HepG2 (cell line): Measurements from ENCODE around the gene C4orf36. TPM values are rescaled to one million over a fixed set of nuclear protein-coding genes. Genes with fewer than 3 reads are reported as not detected.

Experiments
- BCL6 ChIP-seq: IDR thresholded peaks from 2 replicates; pipeline ENCODE4 v1.6.1; 2016; ENCODE audit warnings: missing genetic modification reagents, missing compliant biosample characterization
- EEA1 ChIP-seq: sonication (generic); formaldehyde crosslinking; IDR thresholded peaks from 2 replicates; pipeline ENCODE4 v1.5.1; 2020; ENCODE audit warnings: mild to moderate bottlenecking, missing genetic modification reagents, borderline replicate concordance
- FOXC1 ChIP-seq: sonication (generic); formaldehyde crosslinking; IDR thresholded peaks from 2 replicates; pipeline ENCODE4 v1.8.0; 2022; ENCODE audit warnings: mild to moderate bottlenecking, missing genetic modification reagents, borderline replicate concordance
- KDM6A ChIP-seq: IDR thresholded peaks from 2 replicates; pipeline ENCODE4 v1.6.1; 2016; ENCODE audit warnings: low read depth
- MYC ChIP-seq: sonication (generic); formaldehyde crosslinking; IDR thresholded peaks from 2 replicates; pipeline ENCODE4 v1.9.0; 2021; ENCODE audit warnings: missing genetic modification reagents, borderline replicate concordance
- NONO ChIP-seq, 2 experiments: fragments of 450-650 bp in 1 of 2; sonication (generic) in 1 of 2; formaldehyde crosslinking in 1 of 2; IDR thresholded peaks in 1 of 2; conservative IDR thresholded peaks in 1 of 2; 2 replicates each; pipeline versions ENCODE4 v1.6.1 to v1.8.0; 2017 to 2022; ENCODE audit warnings: mild to moderate bottlenecking in 1 of 2, missing genetic modification reagents in 1 of 2, moderate library complexity in 1 of 2
- PHF21A ChIP-seq: sonication (generic); formaldehyde crosslinking; IDR thresholded peaks from 2 replicates; pipeline ENCODE4 v1.5.0; 2020; ENCODE audit warnings: mild to moderate bottlenecking, missing genetic modification reagents
- SP140L ChIP-seq: sonication (generic); formaldehyde crosslinking; IDR thresholded peaks from 2 replicates; pipeline ENCODE4 v1.4.0; 2020; ENCODE audit warnings: missing genetic modification reagents, borderline replicate concordance
- SP4 ChIP-seq: sonication (generic); formaldehyde crosslinking; IDR thresholded peaks from 2 replicates; pipeline ENCODE4 v1.8.1; 2023; ENCODE audit warnings: mild to moderate bottlenecking, missing genetic modification reagents
- STAT5B ChIP-seq: sonication (generic); formaldehyde crosslinking; IDR thresholded peaks from 2 replicates; pipeline ENCODE4 v1.4.0; 2020; ENCODE audit warnings: missing genetic modification reagents
- TGIF2 ChIP-seq: IDR thresholded peaks from 2 replicates; pipeline ENCODE4 v1.6.1; 2016; ENCODE audit warnings: control low read depth, missing compliant biosample characterization
- ZMAT3 ChIP-seq: sonication (generic); formaldehyde crosslinking; conservative IDR thresholded peaks from 2 replicates; pipeline ENCODE4 v1.7.0; 2021; ENCODE audit warnings: missing genetic modification reagents
- ZNF160 ChIP-seq: sonication (generic); formaldehyde crosslinking; IDR thresholded peaks from 2 replicates; pipeline ENCODE4 v1.8.0; 2022; ENCODE audit warnings: mild to moderate bottlenecking, inconsistent platforms, missing genetic modification reagents
- ZNF274 ChIP-seq: sonication (generic); formaldehyde crosslinking; IDR thresholded peaks from 2 replicates; pipeline ENCODE4 v1.5.1; 2020; ENCODE audit warnings: mild to moderate bottlenecking, missing genetic modification reagents
- ZNF335 ChIP-seq: sonication (generic); formaldehyde crosslinking; IDR thresholded peaks from 2 replicates; pipeline ENCODE4 v1.4.0; 2020; ENCODE audit warnings: missing genetic modification reagents
- ZNF569 ChIP-seq: sonication (generic); formaldehyde crosslinking; IDR thresholded peaks from 2 replicates; pipeline ENCODE4 v1.5.0; 2020; ENCODE audit warnings: mild to moderate bottlenecking, missing genetic modification reagents, moderate library complexity, borderline replicate concordance
- ZNF619 ChIP-seq: sonication (generic); formaldehyde crosslinking; IDR thresholded peaks from 2 replicates; pipeline ENCODE4 v1.4.0; 2020; ENCODE audit warnings: mild to moderate bottlenecking, missing genetic modification reagents
- ZNF709 ChIP-seq: sonication (generic); formaldehyde crosslinking; IDR thresholded peaks from 2 replicates; pipeline ENCODE4 v1.5.0; 2020; ENCODE audit warnings: mild to moderate bottlenecking, missing genetic modification reagents
- ZNF816 ChIP-seq: sonication (generic); formaldehyde crosslinking; IDR thresholded peaks from 2 replicates; pipeline ENCODE4 v1.8.0; 2022; ENCODE audit warnings: missing genetic modification reagents, mild to moderate bottlenecking, borderline replicate concordance
- ZSCAN9 ChIP-seq: IDR thresholded peaks from 2 replicates; pipeline ENCODE4 v1.6.1; 2016; ENCODE audit warnings: borderline replicate concordance
- polyA plus RNA-seq, 8 experiments: library from polyadenylated mRNA; depleted of rRNA in 3 of 8; stranded (reverse) in 7 of 8; unstranded in 1 of 8; fragments of >200 nt; fragmentation: Illumina TruSeq in 4 of 8; extraction: Trizol in 4 of 8; gene quantifications; 2 replicates each; pipeline versions ENCODE4 v1.2.1 to v1.2.3, GENCODE V29; 2011 to 2016; ENCODE audit warnings: low read depth in 4 of 8, missing spikeins in 1 of 8, mixed read lengths in 1 of 8; ENCODE audit not compliant: insufficient read depth in 1 of 8
- total RNA-seq, 5 experiments: library from RNA; depleted of rRNA; stranded (reverse); fragments of >200 nt; fragmentation: Illumina TruSeq; extraction: Trizol; gene quantifications; 2 replicates each; pipeline ENCODE4 v1.2.3, GENCODE V29; 2016; ENCODE audit warnings: low read depth in 1 of 5
- TF ChIP-seq, protein P1 (sequence below), 2 experiments: sonication (generic) in 1 of 2; formaldehyde crosslinking in 1 of 2; IDR thresholded peaks; 2 replicates each; pipeline versions ENCODE4 v1.4.0 to v1.6.1; 2018 to 2020; ENCODE audit warnings: missing genetic modification reagents in 2 of 2, borderline replicate concordance in 1 of 2, low read depth in 1 of 2, mild to moderate bottlenecking in 1 of 2, missing biosample characterization in 1 of 2
- TF ChIP-seq, protein P2 (sequence below): sonication (generic); formaldehyde crosslinking; IDR thresholded peaks from 2 replicates; pipeline ENCODE4 v1.4.0; 2020; ENCODE audit warnings: missing genetic modification reagents, borderline replicate concordance
- TF ChIP-seq, protein P3 (sequence below): sonication (generic); formaldehyde crosslinking; IDR thresholded peaks from 2 replicates; pipeline ENCODE4 v1.5.1; 2020; ENCODE audit warnings: mild to moderate bottlenecking, missing genetic modification reagents, moderate library complexity

The C4orf36 gene
- total and polyA plus RNA-seq, 2 of the 13 experiments (the other 11 are each of a cell fraction or from before 2014, with no cell fraction given): 0.63 TPM; not detected in 1

DNA sequence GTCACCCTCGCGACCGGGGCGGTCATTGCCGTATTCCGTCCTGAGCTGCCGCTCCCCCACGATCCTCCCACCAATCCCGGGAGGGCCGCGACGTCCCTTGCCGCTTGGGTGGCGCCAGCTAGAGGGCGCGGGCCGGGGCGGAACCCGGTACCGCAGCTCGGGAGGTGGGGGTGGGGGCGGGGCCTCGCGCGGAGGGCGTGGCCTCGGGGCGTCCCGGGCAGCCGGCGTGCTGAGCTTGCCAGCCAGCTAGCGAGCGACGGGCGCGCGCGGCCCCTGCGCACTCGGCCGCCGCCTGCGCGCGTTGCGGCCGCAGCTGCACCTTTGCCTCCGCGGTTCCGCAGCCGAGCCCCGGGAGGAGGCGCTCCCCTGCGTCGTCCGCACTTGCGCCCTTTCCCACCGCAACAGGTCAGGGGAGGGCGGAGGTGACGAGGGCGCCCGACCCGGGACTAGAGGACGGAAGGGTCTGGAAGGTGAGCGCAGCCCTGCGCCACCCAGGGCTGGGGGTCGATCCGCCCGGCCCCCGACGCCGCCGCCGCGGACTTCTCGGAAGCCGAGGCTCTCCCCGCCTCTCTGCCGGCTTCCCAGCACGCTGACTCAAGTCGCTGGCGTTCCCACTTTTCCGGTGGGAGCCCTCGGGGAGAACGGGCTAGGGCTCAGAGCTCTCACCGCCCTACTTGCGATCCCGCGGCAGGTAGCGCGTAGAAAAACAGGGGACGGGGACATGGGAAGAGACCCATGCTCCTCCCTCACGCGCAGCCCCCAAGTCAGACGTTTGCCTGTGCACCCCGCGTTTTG lies 42.7 kb upstream of the C4orf36 start, which contains the start of gene AFF1 (continued):
- TF ChIP-seq SP4 (CRISPR knock-in tag) (peak; percentile 84), SP140L (CRISPR knock-in tag) (no peak), BCL6 (CRISPR knock-in tag) (peak; percentile 13; the same call in 1 of the 2 replicates), ZNF160 (CRISPR knock-in tag) (peak; percentile 34; the same call in 1 of the 2 replicates), TGIF2 (no peak), STAT5B (no peak), ZNF274 (CRISPR knock-in tag) (peak; percentile 66; the same call in 1 of the 2 replicates), FOXC1 (CRISPR knock-in tag) (peak; percentile 76), EEA1 (CRISPR knock-in tag) (peak; percentile 43; the same call in 1 of the 2 replicates), ZNF709 (CRISPR knock-in tag) (peak; percentile 66; the same call in 1 of the 2 replicates), ZNF335 (no peak; the same call in 1 of the 2 replicates), ZSCAN9 (CRISPR knock-in tag) (peak; percentile 47; the same call in 1 of the 2 replicates), ZNF619 (CRISPR knock-in tag) (no peak), ZMAT3 (peak; percentile 82), NONO (IDR thresholded peaks at IDR 0.05) (no peak), NONO (CRISPR knock-in tag; conservative IDR thresholded peaks at IDR 0.05) (peak; percentile 93), PHF21A (CRISPR knock-in tag) (peak; percentile 52; the same call in 1 of the 2 replicates), ZNF569 (CRISPR knock-in tag) (no peak), MYC (CRISPR knock-in tag) (peak; percentile 80), ZNF816 (CRISPR knock-in tag) (peak; percentile 77; the same call in 1 of the 2 replicates), KDM6A (CRISPR knock-in tag) (0 out of 2 replicates have a peak, but pooled peaks have one; percentile 17)
- TF ChIP-seq, protein P1, sequence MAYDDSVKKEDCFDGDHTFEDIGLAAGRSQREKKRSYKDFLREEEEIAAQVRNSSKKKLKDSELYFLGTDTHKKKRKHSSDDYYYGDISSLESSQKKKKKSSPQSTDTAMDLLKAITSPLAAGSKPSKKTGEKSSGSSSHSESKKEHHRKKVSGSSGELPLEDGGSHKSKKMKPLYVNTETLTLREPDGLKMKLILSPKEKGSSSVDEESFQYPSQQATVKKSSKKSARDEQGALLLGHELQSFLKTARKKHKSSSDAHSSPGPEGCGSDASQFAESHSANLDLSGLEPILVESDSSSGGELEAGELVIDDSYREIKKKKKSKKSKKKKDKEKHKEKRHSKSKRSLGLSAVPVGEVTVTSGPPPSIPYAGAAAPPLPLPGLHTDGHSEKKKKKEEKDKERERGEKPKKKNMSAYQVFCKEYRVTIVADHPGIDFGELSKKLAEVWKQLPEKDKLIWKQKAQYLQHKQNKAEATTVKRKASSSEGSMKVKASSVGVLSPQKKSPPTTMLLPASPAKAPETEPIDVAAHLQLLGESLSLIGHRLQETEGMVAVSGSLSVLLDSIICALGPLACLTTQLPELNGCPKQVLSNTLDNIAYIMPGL (CRISPR knock-in tag; IDR thresholded peaks at IDR 0.05; ENCODE audit: borderline replicate concordance in 1 of 2, low read depth in 1 of 2): peak; percentile 58 to 89; a peak in 3 of 4 replicates
- TF ChIP-seq, protein P2, sequence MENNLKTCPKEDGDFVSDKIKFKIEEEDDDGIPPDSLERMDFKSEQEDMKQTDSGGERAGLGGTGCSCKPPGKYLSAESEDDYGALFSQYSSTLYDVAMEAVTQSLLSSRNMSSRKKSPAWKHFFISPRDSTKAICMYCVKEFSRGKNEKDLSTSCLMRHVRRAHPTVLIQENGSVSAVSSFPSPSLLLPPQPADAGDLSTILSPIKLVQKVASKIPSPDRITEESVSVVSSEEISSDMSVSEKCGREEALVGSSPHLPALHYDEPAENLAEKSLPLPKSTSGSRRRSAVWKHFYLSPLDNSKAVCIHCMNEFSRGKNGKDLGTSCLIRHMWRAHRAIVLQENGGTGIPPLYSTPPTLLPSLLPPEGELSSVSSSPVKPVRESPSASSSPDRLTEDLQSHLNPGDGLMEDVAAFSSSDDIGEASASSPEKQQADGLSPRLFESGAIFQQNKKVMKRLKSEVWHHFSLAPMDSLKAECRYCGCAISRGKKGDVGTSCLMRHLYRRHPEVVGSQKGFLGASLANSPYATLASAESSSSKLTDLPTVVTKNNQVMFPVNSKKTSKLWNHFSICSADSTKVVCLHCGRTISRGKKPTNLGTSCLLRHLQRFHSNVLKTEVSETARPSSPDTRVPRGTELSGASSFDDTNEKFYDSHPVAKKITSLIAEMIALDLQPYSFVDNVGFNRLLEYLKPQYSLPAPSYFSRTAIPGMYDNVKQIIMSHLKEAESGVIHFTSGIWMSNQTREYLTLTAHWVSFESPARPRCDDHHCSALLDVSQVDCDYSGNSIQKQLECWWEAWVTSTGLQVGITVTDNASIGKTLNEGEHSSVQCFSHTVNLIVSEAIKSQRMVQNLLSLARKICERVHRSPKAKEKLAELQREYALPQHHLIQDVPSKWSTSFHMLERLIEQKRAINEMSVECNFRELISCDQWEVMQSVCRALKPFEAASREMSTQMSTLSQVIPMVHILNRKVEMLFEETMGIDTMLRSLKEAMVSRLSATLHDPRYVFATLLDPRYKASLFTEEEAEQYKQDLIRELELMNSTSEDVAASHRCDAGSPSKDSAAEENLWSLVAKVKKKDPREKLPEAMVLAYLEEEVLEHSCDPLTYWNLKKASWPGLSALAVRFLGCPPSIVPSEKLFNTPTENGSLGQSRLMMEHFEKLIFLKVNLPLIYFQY (CRISPR knock-in tag): peak; percentile 97
- TF ChIP-seq, protein P3, sequence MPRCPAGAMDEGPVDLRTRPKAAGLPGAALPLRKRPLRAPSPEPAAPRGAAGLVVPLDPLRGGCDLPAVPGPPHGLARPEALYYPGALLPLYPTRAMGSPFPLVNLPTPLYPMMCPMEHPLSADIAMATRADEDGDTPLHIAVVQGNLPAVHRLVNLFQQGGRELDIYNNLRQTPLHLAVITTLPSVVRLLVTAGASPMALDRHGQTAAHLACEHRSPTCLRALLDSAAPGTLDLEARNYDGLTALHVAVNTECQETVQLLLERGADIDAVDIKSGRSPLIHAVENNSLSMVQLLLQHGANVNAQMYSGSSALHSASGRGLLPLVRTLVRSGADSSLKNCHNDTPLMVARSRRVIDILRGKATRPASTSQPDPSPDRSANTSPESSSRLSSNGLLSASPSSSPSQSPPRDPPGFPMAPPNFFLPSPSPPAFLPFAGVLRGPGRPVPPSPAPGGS (CRISPR knock-in tag): peak; percentile 86
